Right atrium auricular region (tissue), 2 donors: ENCODE measurements around the gene KRT77. TPM values are rescaled to one million over a fixed set of nuclear protein-coding genes. Genes with fewer than 3 reads are reported as not detected.

Experiments
- DNase-seq: peaks from one replicate; pipeline ENCODE4 v3.0.0-alpha.2; 2019; ENCODE audit warnings: low spot score
- H3K27ac ChIP-seq, 2 donors: fragments of 200-600 bp; sonication (generic); 1 replicate in 1 of 2; 2 replicates in 1 of 2; pipeline ENCODE4 v1.5.1; 2016 to 2019
- H3K27me3 ChIP-seq, 2 donors: fragments of 200-600 bp; sonication (generic); one replicate each; pipeline versions ENCODE4 v1.5.1 to v1.6.0; 2017 to 2019
- H3K36me3 ChIP-seq: fragments of 200-600 bp; sonication (generic); one replicate; pipeline ENCODE4 v1.5.1; 2016
- H3K4me1 ChIP-seq, 2 donors: fragments of 200-600 bp; sonication (generic); one replicate each; pipeline versions ENCODE4 v1.5.1 to v1.6.0; 2017 to 2019
- H3K4me3 ChIP-seq, 2 donors: fragments of 200-600 bp; sonication (generic); 1 replicate in 1 of 2; 2 replicates in 1 of 2; pipeline ENCODE4 v1.5.1; 2017 to 2019; ENCODE audit warnings: mild to moderate bottlenecking in 1 of 2, moderate library complexity in 1 of 2
- H3K9me3 ChIP-seq, 2 donors: fragments of 200-600 bp; sonication (generic); one replicate each; pipeline ENCODE4 v1.5.1; 2019
- CTCF ChIP-seq, 2 donors: fragments of 200-600 bp; sonication (generic); IDR thresholded peaks; one replicate each; pipeline ENCODE4 v1.5.1; 2019; ENCODE audit warnings: antibody characterized with exemption in 2 of 2
- total RNA-seq, 2 donors: library from RNA; depleted of rRNA; stranded (reverse); fragments of >200 nt; gene quantifications; one replicate each; pipeline ENCODE4 v1.1.0, GENCODE V29; 2016

Gene KRT77
- total RNA-seq, 2 donors from 2014 or later, result not detected

- Histone ChIP-seq H3K36me3 (no peaks in the 10 kb centered on the region), H3K4me3 (no peak overlapping the region), H3K27me3 (no peaks in the 10 kb centered on the region), H3K27ac (no peak overlapping the region), H3K4me1 (no peaks in the 10 kb centered on the region), H3K9me3 (no peaks in the 10 kb centered on the region)
- TF ChIP-seq CTCF (IDR thresholded peaks at IDR 0.05), result no peak
- DNase-seq, result no peak
Observed at GRCh38 chr12:52729147-52729546, 25.8 kb upstream of the KRT77 start.

- Histone ChIP-seq H3K27ac (no peak overlapping the region), H3K36me3 (no peaks in the 10 kb centered on the region), H3K27me3 (no peaks in the 10 kb centered on the region), H3K4me3 (no peak overlapping the region), H3K4me1 (no peaks in the 10 kb centered on the region), H3K9me3 (no peaks in the 10 kb centered on the region)
- no peak for DNase-seq
- no peak for TF ChIP-seq CTCF (IDR thresholded peaks at IDR 0.05)
Observed at GRCh38 chr12:52728374-52728773, 25.1 kb upstream of the KRT77 start.

GRCh38 chr12:52727037-52727436 is 23.7 kb upstream of the KRT77 start:
- H3K4me1 ChIP-seq, result no peaks in the 10 kb centered on the region
- no peaks in the 10 kb centered on the region for H3K27me3 ChIP-seq
- H3K27ac ChIP-seq, result no peak overlapping the region
- H3K4me3 ChIP-seq, result no peak overlapping the region
- no peaks in the 10 kb centered on the region for H3K36me3 ChIP-seq
- H3K9me3 ChIP-seq, result no peaks in the 10 kb centered on the region
- no peak for TF ChIP-seq CTCF (IDR thresholded peaks at IDR 0.05)
- no peak for DNase-seq

GRCh38 chr12:52726451-52726850 is 23.1 kb upstream of the KRT77 start:
- H3K4me3 ChIP-seq, result no peak overlapping the region
- no peaks in the 10 kb centered on the region for H3K36me3 ChIP-seq
- H3K27me3 ChIP-seq, result no peaks in the 10 kb centered on the region
- DNase-seq, result no peak
- TF ChIP-seq CTCF (IDR thresholded peaks at IDR 0.05), result no peak
- no peaks in the 10 kb centered on the region for H3K9me3 ChIP-seq
- H3K4me1 ChIP-seq, result no peaks in the 10 kb centered on the region
- H3K27ac ChIP-seq, result no peak overlapping the region

GRCh38 chr12:52724384-52724783 is 21.1 kb upstream of the KRT77 start:
- Histone ChIP-seq H3K9me3 (no peaks in the 10 kb centered on the region), H3K27me3 (no peaks in the 10 kb centered on the region), H3K36me3 (no peaks in the 10 kb centered on the region), H3K4me1 (no peaks in the 10 kb centered on the region), H3K4me3 (no peak overlapping the region), H3K27ac (no peak overlapping the region)
- no peak for DNase-seq
- TF ChIP-seq CTCF (IDR thresholded peaks at IDR 0.05), result no peak

- no peak for DNase-seq
- H3K27me3 ChIP-seq, result no peaks in the 10 kb centered on the region
- H3K27ac ChIP-seq, result no peak overlapping the region
- no peaks in the 10 kb centered on the region for H3K9me3 ChIP-seq
- H3K4me3 ChIP-seq, result no peak overlapping the region
- H3K36me3 ChIP-seq, result no peaks in the 10 kb centered on the region
- no peak for TF ChIP-seq CTCF (IDR thresholded peaks at IDR 0.05)
- no peaks in the 10 kb centered on the region for H3K4me1 ChIP-seq
Observed at GRCh38 chr12:52722680-52723079, 19.4 kb upstream of the KRT77 start.
